NCI-H2107 treated with DMSO at 0.1 percent for 48 hours (cell line): ENCODE measurements around the gene CYP27C1.
"Not testable (repeated sequence)": the region's sequence is repeated elsewhere in the genome, so short reads cannot be mapped to it uniquely, and the experiment has no call there.

Source experiments
- DNase-seq: peaks from one replicate; lab custom pipeline; 2025; ENCODE audit not compliant: unreplicated experiment; lab: John Stamatoyannopoulos, UW

CYP27C1 gene

DNA sequence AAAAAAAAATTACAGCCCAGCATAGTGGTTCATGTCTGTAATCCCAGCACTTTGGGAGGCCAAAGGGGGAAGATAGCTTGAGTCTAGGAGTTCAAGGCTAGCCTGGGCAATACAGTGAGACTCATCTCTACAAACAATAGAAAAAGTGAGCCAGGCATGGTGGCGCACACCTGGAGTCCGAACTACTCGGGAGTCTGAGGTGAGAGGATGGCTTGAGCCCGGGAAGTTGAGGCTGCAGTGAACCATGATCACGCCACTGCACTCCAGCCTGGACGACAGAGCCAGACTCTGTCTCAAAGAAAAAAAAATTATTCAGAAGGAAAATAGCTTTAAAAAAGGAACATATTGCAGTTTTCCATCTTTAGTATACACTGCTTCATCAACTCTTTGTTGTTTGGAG is 47.8 kb downstream of the CYP27C1 start:
- DNase-seq: no peak

DNA sequence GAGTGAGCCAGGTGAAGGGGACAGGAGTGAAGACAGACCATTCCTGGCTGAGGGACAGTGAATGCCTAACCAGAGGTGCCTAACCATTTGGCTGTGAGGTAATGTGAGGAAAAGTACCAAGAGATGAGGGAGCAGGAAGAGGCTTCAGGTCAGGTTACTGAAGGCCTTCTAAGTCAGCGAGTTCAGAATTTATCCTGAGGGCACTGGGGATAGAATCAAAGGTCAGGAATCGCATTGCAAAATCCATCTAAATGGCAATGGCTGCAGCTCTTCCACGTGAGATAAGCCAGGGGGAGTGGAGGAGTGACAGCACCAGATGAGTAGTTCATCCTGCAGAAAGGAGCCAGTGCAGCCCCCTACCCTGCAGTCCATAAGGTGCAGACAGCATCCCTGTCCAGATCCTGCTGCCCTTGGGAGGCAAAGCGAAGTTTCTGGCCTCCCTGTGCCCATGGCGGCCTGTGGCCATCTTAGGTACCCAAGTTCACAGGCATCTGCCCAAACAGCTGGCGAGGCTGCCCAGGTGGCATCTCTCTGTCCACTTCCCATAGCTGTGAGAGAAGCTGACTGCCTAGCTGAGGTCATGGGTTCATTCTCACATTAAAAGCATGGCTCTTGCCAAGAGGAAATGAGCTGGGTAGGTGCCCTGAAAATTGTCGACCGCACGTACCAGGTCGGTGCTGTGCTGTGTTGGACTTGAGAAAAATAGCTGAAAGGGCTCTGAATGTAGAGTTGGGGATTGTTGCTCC is 49.5 kb downstream of the CYP27C1 start:
- DNase-seq: no peak

DNA sequence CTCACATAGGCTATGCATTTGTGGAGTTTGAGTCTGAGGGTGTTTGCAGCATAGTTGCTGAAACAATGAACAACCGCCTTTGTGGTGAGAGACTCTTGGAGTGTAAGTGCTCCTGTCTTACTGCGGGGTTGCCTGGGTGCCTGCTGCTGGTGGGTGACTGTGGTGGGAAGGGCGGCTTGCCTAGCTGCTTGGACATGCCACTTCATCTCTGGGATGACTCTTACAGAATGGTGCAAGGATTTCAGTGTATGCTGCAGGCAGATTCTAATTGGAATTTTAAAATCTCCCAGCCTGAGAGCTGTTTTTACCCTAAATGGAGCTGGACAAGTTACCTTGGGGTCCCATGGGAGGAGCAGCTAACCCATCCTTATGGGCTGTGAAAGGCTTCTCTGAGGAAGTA is 50.1 kb downstream of the CYP27C1 start:
- DNase-seq: peak; percentile 26

DNA sequence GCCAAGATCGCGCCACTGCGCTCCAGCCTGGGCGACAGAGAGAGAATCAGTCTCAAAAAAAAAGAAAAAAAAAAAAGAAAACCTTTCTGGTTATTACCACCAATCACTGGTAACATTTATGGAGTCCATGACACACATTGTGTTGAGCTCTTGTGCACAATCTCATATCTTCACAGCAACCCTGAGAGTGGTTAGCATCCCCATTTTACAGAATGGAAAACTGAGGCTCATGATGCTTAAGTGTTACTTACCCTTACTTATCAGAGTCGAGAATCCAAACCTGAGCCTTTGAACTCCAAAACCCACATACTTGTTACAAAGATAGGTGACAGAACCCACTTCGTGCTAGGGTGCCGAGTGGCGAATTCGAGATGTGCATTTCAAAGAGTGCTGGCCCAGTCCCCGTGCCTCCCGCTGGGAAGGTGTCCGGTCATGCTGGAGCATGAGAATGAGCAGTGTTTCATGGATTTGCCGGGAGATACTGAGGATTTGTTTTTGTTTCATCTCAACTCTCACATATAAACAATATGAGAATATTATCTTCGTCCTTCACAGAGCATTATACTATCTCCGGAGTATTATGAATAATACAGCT is 50.9 kb downstream of the CYP27C1 start:
- no peak for DNase-seq

DNA sequence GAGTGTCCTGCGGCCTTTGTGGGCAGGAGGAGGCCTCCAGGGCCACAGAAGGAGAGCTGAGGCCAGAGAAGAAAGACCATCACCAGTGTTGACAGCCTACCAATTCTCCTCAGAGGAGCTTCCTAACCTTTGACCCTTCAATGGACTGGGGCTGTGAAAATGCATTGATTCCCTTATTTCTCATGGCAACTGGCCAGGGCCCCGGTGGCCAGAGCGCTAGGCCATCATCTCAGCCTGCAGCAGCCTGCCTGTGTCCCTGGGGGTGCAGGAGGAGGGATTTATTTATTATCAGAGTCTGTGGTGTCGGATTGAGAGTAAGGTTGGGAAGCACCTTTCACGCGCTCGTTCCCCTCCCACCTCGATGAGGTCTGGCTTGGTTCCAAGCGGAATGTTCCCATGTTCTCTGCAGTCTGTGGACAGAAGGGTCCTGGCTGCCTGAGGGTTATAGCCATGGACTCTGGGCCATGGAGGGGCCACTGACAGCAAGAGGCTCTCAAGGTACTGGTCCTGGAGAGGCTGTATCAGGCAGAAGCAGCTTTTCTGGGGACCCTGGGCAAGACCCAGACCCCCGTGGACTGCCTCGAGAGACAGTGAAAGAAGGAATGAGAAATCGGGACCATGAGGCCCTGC is 53.8 kb downstream of the CYP27C1 start:
- DNase-seq: no peak

GRCh38 chr2:127165539-127165935 is 54.6 kb downstream of the CYP27C1 start:
- DNase-seq: peak; percentile 29

DNA sequence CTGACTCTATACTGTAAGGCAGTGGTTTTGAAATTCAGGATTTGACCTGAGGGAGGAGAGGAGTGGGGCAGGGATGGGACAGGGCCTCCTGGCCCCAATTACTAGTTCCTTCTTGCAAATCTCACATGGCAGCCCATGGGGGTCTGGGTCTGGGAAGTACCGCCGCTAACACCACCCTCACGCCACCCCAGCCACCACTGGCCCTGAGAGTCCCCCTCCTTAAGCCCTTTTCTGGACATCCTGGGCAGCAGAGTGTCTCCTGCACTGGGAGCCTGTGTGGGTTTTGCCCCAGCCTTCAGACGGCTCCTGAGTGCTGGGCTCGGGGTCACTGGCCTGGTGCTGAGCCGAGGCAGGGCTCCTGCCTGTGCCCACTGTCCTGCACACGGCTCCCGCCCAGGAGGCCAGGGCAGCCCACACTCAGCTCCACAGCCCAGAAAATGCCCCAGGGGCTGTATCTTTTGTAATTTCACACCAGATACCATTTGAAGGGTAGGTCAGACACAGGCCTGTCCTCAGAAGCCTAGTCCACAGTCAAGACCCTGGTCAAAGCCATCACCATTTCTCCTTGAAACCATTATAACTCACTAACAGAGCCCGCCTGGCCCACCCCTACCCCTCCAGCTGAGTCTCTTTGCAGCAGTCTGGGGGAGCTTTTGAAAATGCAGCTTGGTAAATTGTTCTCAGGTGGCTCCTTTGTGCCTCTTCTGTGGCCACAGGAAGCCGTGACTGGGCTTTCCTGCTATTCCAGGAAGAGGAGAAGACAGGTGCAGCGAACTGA is 55.1 kb downstream of the CYP27C1 start:
- no peak for DNase-seq

DNA sequence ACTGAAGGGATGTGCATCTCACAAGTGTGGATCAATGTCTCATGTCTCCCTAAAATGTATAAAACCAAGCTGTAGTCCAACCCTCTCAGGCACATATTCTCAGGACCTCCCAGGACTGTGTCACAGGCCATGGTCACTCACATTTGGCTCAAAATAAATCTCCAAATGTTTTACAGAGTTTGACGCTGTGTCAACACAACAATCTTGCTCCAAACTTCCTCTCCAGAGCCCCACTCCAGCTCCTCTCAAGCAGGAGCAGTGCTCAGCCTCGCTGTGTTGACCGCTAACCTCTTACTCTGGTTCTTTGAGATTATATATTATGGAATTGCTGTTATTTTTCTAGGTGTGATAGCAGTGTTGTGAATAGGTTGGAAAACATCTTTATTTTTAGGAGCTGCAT is 56.2 kb downstream of the CYP27C1 start:
- DNase-seq: no peak

DNA sequence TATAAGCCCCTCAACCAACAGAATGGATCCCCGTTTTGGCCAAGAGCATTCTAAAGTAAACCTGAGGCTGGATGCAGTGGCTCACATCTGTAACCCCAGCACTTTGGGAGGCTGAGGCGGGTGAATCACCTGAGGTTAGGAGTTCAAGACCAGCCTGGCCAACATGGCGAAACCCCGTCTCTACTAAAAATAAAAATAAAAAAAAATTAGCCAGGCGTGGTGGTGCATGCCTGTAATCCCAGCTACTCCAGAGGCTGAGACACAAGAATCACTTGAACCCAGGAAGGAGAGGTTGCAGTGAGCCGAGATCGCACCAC is 57.1 kb downstream of the CYP27C1 start:
- not testable (repeated sequence) for DNase-seq

GRCh38 chr2:127162261-127163089 is 57.6 kb downstream of the CYP27C1 start:
- no peak for DNase-seq

- DNase-seq: no peak
Observed at GRCh38 chr2:127161176-127162136, 58.6 kb downstream of the CYP27C1 start.

DNA sequence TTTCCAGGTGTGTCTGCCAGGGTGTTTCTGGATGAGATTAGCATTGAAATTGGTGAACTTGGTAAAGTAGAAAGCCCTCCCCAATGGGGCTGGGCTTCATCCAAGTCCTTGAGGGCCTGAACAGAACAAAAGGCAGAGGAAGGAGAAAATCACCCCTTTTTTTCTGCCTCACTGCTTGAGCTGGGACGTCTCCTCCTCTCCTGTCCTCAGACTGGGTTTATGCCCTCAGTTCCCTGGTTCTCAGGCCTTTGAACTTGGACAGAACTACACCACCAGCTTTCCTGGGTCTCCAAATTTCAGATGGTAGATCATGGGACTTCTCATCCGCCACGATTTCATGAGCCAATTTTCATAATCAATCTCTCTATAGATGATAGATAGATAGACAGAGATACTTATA is 59.4 kb downstream of the CYP27C1 start:
- DNase-seq: no peak

GRCh38 chr2:127159543-127159942 is 60.6 kb downstream of the CYP27C1 start:
- no peak for DNase-seq

GRCh38 chr2:127158614-127159290 is 61.3 kb downstream of the CYP27C1 start:
- no peak for DNase-seq

DNA sequence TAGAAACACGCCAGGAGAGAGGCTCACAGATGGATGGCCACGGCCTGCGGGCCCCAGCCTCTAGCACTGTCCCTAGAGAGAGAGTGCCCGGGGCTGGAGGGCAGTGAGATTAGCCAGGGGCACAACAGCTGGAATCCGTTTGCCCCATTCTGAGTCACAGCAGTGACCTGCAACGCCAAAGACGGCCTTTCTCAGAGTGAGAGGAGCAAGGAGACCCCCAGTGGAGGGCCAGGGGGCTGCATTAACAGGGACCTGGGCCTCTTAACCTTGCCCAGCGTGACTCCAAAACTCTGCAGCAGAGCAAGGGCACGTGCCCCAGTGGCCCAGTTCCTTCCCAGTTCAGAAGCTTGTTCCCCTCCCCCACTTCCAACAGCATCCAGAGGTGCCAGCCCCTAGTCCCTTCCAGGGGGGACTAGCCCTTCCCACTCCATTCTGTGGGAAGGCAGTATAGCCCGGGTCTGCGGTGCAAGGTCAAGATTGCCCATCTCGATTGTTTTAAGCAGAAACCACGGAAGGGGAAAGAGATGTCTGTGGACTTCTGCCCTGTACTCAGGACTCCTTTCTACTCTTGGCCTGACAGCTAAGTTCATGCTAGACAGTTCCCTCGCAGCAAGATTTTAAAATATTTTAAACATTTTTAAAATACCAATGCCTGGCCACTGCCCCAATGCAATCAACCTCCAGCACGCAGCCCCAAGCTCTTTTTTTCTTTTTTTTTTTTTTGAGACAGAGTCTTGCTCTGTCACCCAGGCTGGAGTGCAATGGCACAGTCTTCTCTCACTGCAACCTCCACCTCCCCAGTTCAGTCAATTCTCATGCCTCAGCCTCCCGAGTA is 62.2 kb downstream of the CYP27C1 start:
- no peak for DNase-seq

DNA sequence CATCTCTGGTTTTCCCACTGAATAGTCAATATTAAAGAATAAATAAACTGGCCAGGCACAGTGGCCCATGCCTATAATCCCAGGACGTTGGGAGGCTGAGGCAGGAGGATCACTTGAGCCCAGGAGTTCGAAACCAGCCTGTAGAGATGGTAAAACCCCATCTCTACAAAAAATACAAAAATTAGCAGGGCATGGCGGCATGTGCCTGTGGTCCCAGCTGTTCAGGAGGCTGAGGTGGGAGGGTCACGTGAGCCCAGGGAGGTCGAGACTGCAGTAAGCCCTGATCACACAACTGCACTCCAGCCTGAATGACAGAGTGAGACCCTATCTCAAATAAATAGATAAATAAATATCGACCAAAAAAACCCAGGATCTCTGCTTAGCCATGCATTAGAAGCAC is 63.0 kb downstream of the CYP27C1 start:
- no peak for DNase-seq

DNA sequence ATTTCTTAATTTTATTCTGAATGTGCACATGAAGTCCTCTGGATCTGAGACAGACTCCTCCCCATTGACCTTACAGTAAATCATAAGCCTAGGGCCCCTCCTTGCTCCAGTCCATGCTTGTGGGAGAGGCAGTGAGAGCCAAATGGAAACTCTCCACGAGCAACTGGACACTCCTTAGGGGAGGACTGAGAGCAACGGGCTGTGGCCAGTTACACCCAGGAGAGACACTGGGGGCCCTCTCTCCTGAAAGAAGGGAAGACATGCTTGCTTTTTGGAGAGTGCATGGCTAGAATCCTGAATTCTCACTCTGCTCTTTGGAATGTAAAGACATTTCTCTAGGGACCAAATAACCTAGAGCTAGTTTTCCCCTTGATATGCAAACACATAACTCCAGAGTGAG is 64.2 kb downstream of the CYP27C1 start:
- DNase-seq: no peak

- DNase-seq: no peak
Observed at GRCh38 chr2:127155028-127155581, 65.0 kb downstream of the CYP27C1 start.
